ENCODE results near the gene CTDSP2. TPM values are rescaled to one million over a fixed set of nuclear protein-coding genes. Genes with fewer than 3 reads are reported as not detected.

Gene CTDSP2
- 100 to 1,000 TPM in 1 of 2 donors, 10 to 100 TPM in 1; 67.6 to 105 TPM for total RNA-seq

- Histone ChIP-seq H3K9me3 (no peaks in the 10 kb centered on the region), H3K27me3 (no peaks in the 10 kb centered on the region), H3K27ac (peak within 1 kb of the TSS; percentile 99 to 100), H3K4me1 (peaks cover 0 to 37% of the 10 kb centered on the region in 2 donors), H3K4me3 (peak within 1 kb of the TSS; percentile 96), H3K36me3 (no peaks in the 10 kb centered on the region)
- no peak for TF ChIP-seq CTCF (IDR thresholded peaks at IDR 0.05)
- DNase-seq (ENCODE audit: low spot score) = peak; percentile 100
Measured at GRCh38 chr12:57846577-57847319, at the start of gene CTDSP2. CTDSP2 (minus strand) TSS chr12:57846729; CDS start chr12:57846435, 294 bp downstream.

- H3K27ac ChIP-seq = peak overlapping the region; percentile 95 to 100
- H3K4me3 ChIP-seq = peak overlapping the region; percentile 45 to 64
- H3K4me1 ChIP-seq = peaks cover 0 to 85% of the 10 kb centered on the region in 2 donors
- DNase-seq (ENCODE audit: low spot score) = no peak
- no peaks in the 10 kb centered on the region for H3K27me3 ChIP-seq
- H3K36me3 ChIP-seq = no peaks in the 10 kb centered on the region
- no peaks in the 10 kb centered on the region for H3K9me3 ChIP-seq
- TF ChIP-seq CTCF (IDR thresholded peaks at IDR 0.05) = peak in 1 of 2 donors; percentile 50
Measured at GRCh38 chr12:57896115-57896433, 49.5 kb upstream of the CTDSP2 start.

- H3K9me3 ChIP-seq = no peaks in the 10 kb centered on the region
- peaks cover 0 to 89% of the 10 kb centered on the region in 2 donors for H3K4me1 ChIP-seq
- no peak for TF ChIP-seq CTCF (IDR thresholded peaks at IDR 0.05)
- no peaks in the 10 kb centered on the region for H3K36me3 ChIP-seq
- H3K27me3 ChIP-seq = no peaks in the 10 kb centered on the region
- DNase-seq (ENCODE audit: low spot score) = no peak
- H3K27ac ChIP-seq = peak overlapping the region; percentile 95 to 100
- H3K4me3 ChIP-seq = no peak overlapping the region
Measured at GRCh38 chr12:57895389-57896114, 49.0 kb upstream of the CTDSP2 start.

- H3K9me3 ChIP-seq = no peaks in the 10 kb centered on the region
- no peaks in the 10 kb centered on the region for H3K27me3 ChIP-seq
- H3K4me3 ChIP-seq = peak overlapping the region in 1 of 2 donors; percentile 26
- no peak for TF ChIP-seq CTCF (IDR thresholded peaks at IDR 0.05)
- no peaks in the 10 kb centered on the region for H3K36me3 ChIP-seq
- H3K4me1 ChIP-seq = peaks cover 0 to 98% of the 10 kb centered on the region in 2 donors
- no peak for DNase-seq (ENCODE audit: low spot score)
- peak overlapping the region; percentile 95 to 100 for H3K27ac ChIP-seq
Measured at GRCh38 chr12:57894399-57895292, 48.1 kb upstream of the CTDSP2 start.

- peaks cover 0 to 98% of the 10 kb centered on the region in 2 donors for H3K4me1 ChIP-seq
- H3K27ac ChIP-seq = peak overlapping the region; percentile 95 to 100
- TF ChIP-seq CTCF (IDR thresholded peaks at IDR 0.05) = no peak
- H3K27me3 ChIP-seq = no peaks in the 10 kb centered on the region
- peak; percentile 95 for DNase-seq (ENCODE audit: low spot score)
- H3K9me3 ChIP-seq = no peaks in the 10 kb centered on the region
- peak overlapping the region in 1 of 2 donors; percentile 26 for H3K4me3 ChIP-seq
- no peaks in the 10 kb centered on the region for H3K36me3 ChIP-seq
Measured at GRCh38 chr12:57893431-57894353, 47.2 kb upstream of the CTDSP2 start.

All from right atrium auricular region (tissue), 2 donors.